ENCODE results near the gene CSNK1G3.

The CSNK1G3 gene

DNA sequence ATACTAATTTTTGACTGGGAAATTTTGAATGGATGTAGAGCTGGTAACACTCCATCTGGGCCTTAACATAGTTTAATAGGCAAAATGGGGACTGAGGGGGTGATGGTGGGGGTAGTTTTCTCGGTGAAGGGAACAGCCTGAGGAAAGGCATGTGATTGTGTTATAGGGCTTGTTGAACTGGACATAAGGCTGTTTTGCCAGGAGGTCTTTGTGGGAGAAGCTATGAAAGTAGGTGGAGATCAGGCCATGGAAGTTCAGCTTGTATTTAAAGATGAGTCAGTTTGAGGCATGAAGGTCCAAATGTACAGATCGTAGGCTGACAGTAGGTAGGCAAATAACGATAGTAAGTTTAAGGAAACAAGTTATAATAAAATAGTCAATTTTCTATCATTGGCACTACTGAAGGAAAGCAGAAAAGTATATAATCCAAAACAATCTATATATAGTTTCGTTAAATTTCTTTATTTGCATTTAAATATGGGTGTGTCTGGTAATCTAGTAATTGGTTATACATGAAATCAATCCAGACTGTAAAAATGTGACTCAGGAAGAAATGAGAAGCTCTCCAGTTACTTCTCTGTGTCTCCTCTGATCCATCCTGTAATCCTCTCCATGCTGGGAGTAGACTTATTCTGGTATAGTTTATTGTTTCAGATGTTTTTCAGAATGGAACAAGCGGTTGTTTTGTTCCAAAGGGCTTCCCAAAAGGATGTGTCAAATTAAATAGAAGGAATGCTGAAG lies 2.8 kb downstream of the CSNK1G3 start:
- no peak for FAIRE-seq

DNA sequence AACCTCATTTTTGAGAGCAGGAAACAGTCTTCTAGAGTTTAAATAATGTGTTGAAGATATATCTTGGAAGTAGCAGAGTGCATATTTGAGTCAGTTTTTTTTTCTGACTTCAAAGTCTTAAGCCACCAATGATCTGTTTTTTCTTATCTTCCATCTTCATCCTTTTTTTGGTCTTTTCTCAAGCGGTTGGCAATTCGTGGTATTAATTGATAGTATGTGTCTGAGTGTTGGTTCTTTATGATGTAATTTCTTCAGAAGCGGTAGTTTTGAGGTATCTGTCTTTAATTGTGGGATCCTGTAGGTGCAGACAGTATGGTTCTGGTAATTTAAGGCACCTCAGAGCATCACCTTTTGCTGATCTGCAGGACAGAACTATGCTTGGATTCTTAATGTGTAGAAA lies 3.9 kb downstream of the CSNK1G3 start:
- FAIRE-seq: no peak

DNA sequence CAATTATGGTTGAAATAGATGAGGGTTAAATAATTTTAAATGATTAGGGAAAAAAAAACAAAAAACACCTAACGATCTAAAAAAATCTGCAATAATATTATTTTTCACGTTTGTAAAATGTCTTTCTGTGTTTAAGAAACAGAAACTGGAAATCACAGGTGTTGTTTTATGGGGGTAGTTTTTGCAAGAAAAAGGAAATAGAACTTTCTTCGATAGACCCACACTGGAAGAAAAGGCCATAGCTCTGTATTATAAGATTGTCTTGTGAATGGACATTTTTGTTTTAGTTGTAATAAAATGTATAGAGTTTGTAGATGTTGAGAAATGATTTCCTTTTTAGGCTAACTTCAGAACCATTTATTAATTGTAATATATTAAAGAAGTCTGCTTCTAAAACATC lies 5.5 kb downstream of the CSNK1G3 start:
- FAIRE-seq: peak; percentile 17

DNA sequence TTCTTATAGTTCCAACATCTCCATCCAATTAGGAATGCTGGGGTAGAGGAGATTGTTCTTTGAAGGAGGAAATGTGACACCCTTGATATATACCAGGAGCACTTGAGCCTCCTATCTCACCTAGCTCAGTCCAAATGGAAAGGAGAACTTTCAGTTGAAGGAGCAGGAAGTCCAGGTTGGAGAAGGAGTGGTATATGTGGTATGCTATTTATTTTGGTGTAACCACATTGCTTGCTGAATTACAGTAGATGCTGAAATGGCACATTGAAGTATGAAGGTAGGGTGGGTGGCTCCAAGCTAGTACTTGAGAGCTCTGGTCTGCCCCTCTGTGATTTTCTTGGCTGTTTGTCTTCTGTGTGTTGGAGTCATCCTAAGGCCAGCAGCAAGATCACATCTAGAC lies 6.1 kb downstream of the CSNK1G3 start:
- no peak for FAIRE-seq

GRCh38 chr5:123520677-123521247 lies 8.8 kb downstream of the CSNK1G3 start:
- peak; percentile 80 for FAIRE-seq

- FAIRE-seq: no peak
Observed at GRCh38 chr5:123524146-123524545, 12.2 kb downstream of the CSNK1G3 start.

GRCh38 chr5:123527190-123527589 lies 15.2 kb downstream of the CSNK1G3 start:
- peak; percentile 25 for FAIRE-seq

GRCh38 chr5:123528065-123528464 lies 16.1 kb downstream of the CSNK1G3 start:
- FAIRE-seq: peak; percentile 69

GRCh38 chr5:123528878-123529277 lies 16.9 kb downstream of the CSNK1G3 start:
- FAIRE-seq: no peak

- FAIRE-seq: no peak
Observed at GRCh38 chr5:123530728-123531127, 18.8 kb downstream of the CSNK1G3 start.

DNA sequence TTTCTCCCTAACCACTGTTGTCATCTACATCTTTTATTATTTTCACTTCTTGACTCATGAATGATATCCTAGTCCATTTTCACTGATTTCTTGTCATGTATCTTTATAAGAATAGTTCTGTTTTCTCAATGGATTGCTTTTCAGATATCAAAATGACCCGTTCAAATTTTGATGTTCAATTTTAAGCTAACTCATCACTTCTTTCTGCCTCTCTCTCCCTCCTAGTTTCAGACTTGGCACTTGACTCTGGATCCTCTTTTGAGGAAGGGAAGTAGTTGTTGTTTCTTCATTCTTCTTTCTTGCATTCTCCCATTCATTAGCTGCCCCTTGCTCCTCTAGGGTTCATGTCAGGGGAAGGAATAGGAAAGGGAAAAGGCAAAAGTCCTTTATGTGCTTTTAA lies 23.7 kb downstream of the CSNK1G3 start:
- no peak for FAIRE-seq

DNA sequence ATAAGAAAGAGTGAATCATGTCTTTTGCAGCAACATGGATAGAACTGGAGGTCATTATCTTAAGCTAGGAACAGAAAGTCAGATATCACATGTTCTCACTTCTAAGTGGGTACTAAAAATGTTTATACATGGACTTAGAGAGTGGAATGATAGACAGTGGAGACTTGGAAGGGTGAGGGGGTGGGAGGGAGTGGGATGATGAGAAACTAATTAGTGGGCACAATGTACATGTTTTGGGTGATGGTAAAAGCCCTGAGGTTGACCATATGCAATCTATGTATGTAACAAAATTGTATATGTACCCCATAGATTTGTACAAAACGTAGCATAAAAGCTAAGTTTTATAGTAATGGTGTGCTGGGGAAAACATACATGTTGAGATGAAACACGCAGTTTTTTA lies 25.3 kb downstream of the CSNK1G3 start:
- no peak for FAIRE-seq

- no peak for FAIRE-seq
Observed at GRCh38 chr5:123537845-123538244, 25.9 kb downstream of the CSNK1G3 start.

DNA sequence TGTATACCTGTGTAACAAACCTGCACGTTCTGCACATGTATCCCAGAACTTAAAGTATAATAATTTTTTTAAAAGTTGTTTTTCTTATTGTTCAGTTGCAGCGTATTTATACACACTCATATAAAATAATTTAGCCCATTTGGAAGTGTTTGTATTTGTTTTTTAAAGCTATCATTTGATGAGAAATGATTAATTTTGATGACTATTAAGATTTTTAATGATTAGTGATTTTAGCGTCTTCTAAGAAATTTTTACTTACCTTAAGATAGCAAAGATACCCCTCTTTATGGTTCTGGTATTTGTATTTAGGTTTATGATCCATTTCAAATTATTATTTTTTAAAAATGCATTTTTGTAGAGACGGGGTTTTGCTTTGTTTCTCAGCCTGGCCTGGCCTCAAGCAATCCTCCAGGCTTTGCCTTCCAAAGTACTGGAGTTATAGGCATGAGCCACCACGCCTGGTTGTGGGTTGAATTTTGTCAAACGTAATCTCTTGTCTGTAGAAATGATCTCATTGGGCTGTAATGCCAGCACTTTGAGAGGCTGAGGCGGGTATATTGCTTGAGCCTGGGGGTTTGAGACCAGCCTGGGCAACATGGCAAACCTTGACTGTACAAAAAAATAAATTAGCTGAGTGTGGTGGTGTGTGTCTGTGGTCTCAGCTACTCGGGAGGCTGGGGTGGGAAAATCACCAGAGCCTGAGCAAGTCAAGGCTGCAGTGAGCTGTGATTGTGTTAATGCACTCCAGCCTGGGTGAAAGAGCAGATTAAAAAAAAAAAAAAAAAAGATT lies 26.9 kb downstream of the CSNK1G3 start:
- FAIRE-seq: no peak

GRCh38 chr5:123540534-123540933 lies 28.6 kb downstream of the CSNK1G3 start:
- no peak for FAIRE-seq

DNA sequence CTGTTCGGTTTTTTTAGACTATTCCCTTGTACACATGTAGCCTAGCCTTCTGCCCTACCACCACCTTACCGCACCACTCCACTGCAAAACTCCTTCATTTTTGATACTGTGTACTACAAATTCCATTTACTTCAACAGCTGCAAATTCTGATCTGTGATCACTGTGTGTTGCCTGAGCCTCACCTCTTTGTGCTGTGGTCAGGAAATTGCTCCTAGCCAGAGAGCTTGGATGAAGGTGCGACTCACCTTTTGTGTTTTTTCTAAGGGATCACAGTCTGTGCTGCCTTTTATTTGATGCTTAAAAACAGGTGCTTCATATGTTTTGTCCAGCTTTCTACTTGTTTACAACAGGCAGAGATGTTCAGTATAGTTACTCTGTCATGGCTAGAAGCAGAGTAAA lies 31.5 kb downstream of the CSNK1G3 start:
- FAIRE-seq: no peak

- FAIRE-seq: no peak
Observed at GRCh38 chr5:123545506-123545905, 33.5 kb downstream of the CSNK1G3 start.

GRCh38 chr5:123546657-123547056 lies 34.7 kb downstream of the CSNK1G3 start:
- no peak for FAIRE-seq

GRCh38 chr5:123549256-123549904 lies 37.4 kb downstream of the CSNK1G3 start:
- FAIRE-seq: no peak

DNA sequence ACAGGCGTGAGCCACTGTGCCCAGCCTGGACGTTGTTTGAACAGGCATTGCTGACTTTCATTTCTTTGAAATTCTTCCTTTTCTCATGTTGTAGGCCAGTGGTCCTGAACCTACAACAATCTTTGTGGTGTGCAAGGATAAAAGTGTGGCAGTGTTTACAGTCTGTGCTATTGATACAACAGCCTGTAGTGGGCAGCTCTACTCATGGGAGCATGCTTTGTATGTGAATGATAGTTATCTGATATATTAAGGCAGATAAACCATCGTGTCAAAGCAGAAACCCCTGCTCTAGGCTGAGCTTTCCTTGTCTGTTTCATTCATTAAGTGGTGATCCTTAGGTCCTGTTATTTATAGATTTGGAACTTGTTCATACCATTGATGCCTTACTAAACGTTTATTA lies 42.6 kb downstream of the CSNK1G3 start:
- no peak for FAIRE-seq

- no peak for FAIRE-seq
Observed at GRCh38 chr5:123557907-123558306, 45.9 kb downstream of the CSNK1G3 start.

DNA sequence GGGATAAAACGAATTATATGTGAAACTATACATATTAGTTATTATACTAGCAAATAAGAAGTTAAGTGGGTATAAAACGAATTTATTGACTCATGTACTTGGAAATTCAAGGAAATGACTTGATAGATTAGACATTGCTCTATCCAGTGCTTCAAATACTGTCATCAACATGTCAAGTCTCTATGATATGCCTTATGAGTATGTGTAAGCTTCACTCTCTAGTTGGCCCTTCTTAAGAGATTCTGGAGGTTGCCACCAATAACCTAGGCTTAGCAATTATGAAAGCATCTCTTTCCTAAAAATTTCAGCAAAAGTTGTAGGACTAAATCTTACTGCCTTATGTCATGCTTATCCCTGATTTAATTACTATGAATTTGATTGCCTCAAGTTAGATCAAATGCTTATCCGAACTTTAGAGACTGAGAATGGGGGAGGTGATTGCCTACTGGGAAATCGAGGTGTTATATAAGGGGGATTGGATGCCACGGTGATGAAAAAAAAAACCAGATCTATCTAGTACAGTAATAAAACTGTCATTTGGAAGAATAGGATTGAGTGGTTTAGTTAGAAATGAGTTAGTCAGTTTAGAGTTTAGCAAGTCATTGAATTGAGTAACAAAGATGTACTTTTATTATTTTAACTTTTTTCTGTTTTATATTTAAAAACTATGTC lies 46.9 kb downstream of the CSNK1G3 start:
- FAIRE-seq: no peak

- no peak for FAIRE-seq
Observed at GRCh38 chr5:123559434-123559775, 47.4 kb downstream of the CSNK1G3 start.

Data from G401.6 (cell line).